ENCODE results near the gene SHBG. TPM values are rescaled to one million over a fixed set of nuclear protein-coding genes. Genes with fewer than 3 reads are reported as not detected.

SHBG gene
- total and polyA plus RNA-seq, 10 of the 15 experiments (the other 5 are each of a cell fraction or from before 2014, with no cell fraction given): not detected

- CTCF ChIA-PET: interaction anchor here (0.9 to 2.6 kb wide), 11 partner anchors 9 to 234 kb away, joined by 3 to 14 read pairs (median 6); partner anchors contain the start of genes SENP3, TMEM95, TP53 and WRAP53
- no peaks in the 10 kb centered on the region; the same call in 1 of the 2 replicates for H4K20me1 ChIP-seq (ENCODE audit: control insufficient read depth, insufficient read depth)
- SMC1A ChIA-PET (ENCODE audit: uncharacterized antibody, unreplicated experiment): interaction anchor here (1.0 to 1.6 kb wide), 4 partner anchors 10 to 98 kb away, joined by 3 to 8 read pairs (median 3); partner anchors contain the start of genes CD68, SAT2, TP53 and WRAP53
- ATAC-seq: no peak
- H3K79me2 ChIP-seq (ENCODE audit: control insufficient read depth, insufficient read depth, low read length): peaks cover 4% of the 10 kb centered on the region
- DNase-seq (ENCODE audit: low read depth, low spot score): no peak
- H3K9me3 ChIP-seq (replicated peaks; ENCODE audit: control insufficient read depth, insufficient read depth, low read length): no peaks in the 10 kb centered on the region
- H3K4me1 ChIP-seq (ENCODE audit: control insufficient read depth, insufficient read depth, low read length): peaks cover 3% of the 10 kb centered on the region; the same call in 1 of the 2 replicates
- H3K36me3 ChIP-seq (ENCODE audit: control insufficient read depth in 2 of 2, insufficient read depth in 2 of 2, low read length in 1 of 2): peaks cover 19 to 20% of the 10 kb centered on the region in 2 experiments
- TF ChIP-seq CHD1 (IDR thresholded peaks at IDR 0.05; ENCODE audit: low read depth, low read length) (no peak), RBBP5 (conservative IDR thresholded peaks at IDR 0.05) (no peak), IRF5 (IDR thresholded peaks at IDR 0.05; ENCODE audit: borderline replicate concordance) (no peak), MTA3 (IDR thresholded peaks at IDR 0.05; ENCODE audit: borderline replicate concordance, low read length) (no peak)
- H3K27me3 ChIP-seq (replicated peaks in 1 of 2; ENCODE audit: control insufficient read depth in 2 of 2, insufficient read depth in 2 of 2, low read length in 1 of 2): no peaks in the 10 kb centered on the region
- no TSS peak for BruUV-seq (replicated peaks)
- in situ Hi-C loops (cut with MboI) (no loop called here), intact Hi-C loops (cut with micrococcal nuclease; ENCODE audit: unreplicated experiment) (no loop called here)
- POLR2A ChIA-PET: interaction anchor here (0.7 kb wide), 1 partner anchor 25 kb away, joined by 3 read pairs; no protein-coding TSS in a partner anchor
- no peak within 1 kb of the TSS for H3K4me3 ChIP-seq
- no peak for FAIRE-seq
- no peak within 1 kb of the TSS for H3K9ac ChIP-seq (ENCODE audit: control insufficient read depth, insufficient read depth, low read length)
- no peak within 1 kb of the TSS for H3K4me2 ChIP-seq (ENCODE audit: control insufficient read depth, insufficient read depth)
- no peak within 1 kb of the TSS for H2AFZ ChIP-seq (ENCODE audit: control insufficient read depth, low read depth, low read length)
- 78% methylated on average over 21 of the region's 24 CpGs for WGBS (ENCODE audit: insufficient coverage, insufficient replicate concordance, low lambda C conversion rate, missing lambda C conversion rate)
- no peak within 1 kb of the TSS for H3K27ac ChIP-seq (ENCODE audit: control insufficient read depth, insufficient read depth)
- RAD21 ChIA-PET (ENCODE audit: unreplicated experiment): interaction anchor here (0.6 to 1.4 kb wide), 7 partner anchors 15 to 400 kb away, joined by 3 to 5 read pairs (median 3); partner anchors contain the start of genes SAT2 and WRAP53
Measured at GRCh38 chr17:7589891-7590691, 39.8 kb upstream of the SHBG start, which contains the start of gene SOX15. Gene SOX15 (minus strand): TSS chr17:7590094. CDS start chr17:7589676, 418 bp downstream.
